Keratinocyte (primary cell): ENCODE measurements around the gene LRRC39. TPM values are rescaled to one million over a fixed set of nuclear protein-coding genes. Genes with fewer than 3 reads are reported as not detected.

ENCODE experiments used
- DNase-seq: peaks from one replicate; pipeline ENCODE4 v3.0.0-alpha.2; 2011; ENCODE audit warnings: low read depth, missing footprints, low spot score
- FAIRE-seq: peaks from 2 replicates; lab custom pipeline; 2011; peaks lifted over from hg19 to GRCh38; lab: Jason Lieb, UNC
- H2AFZ ChIP-seq: 2 replicates; pipeline ENCODE4 v1.6.0; 2012; ENCODE audit warnings: low read length, control low read depth, inconsistent platforms; ENCODE audit not compliant: control insufficient read depth
- H3K27ac ChIP-seq: 2 replicates; pipeline ENCODE4 v1.5.1; 2011; ENCODE audit warnings: low read length; ENCODE audit not compliant: control insufficient read depth, insufficient read depth
- H3K27me3 ChIP-seq: 3 replicates; pipeline ENCODE4 v1.6.0; 2011; ENCODE audit warnings: low read length; ENCODE audit not compliant: control insufficient read depth, insufficient read depth; ENCODE audit errors: extremely low read depth
- H3K36me3 ChIP-seq, 2 experiments: 2 replicates in 1 of 2; 3 replicates in 1 of 2; pipeline ENCODE4 v1.5.1; 2011; ENCODE audit warnings: low read length in 2 of 2, mild to moderate bottlenecking in 1 of 2; ENCODE audit not compliant: control insufficient read depth in 2 of 2, insufficient read depth in 2 of 2; ENCODE audit errors: extremely low read depth in 1 of 2
- H3K4me1 ChIP-seq: 3 replicates; pipeline ENCODE4 v1.5.1; 2011; ENCODE audit warnings: low read length; ENCODE audit not compliant: control insufficient read depth, insufficient read depth; ENCODE audit errors: extremely low read depth
- H3K4me2 ChIP-seq: 3 replicates; pipeline ENCODE4 v1.6.0; 2011; ENCODE audit warnings: low read depth, low read length; ENCODE audit not compliant: control insufficient read depth, insufficient read depth; ENCODE audit errors: extremely low read depth
- H3K4me3 ChIP-seq, 3 experiments: fragments of 200-600 bp in 1 of 3; sonication (generic) in 1 of 3; 2 replicates in 2 of 3; 3 replicates in 1 of 3; pipeline ENCODE4 v1.5.1; 2011 to 2016; ENCODE audit warnings: low read length in 3 of 3, mild to moderate bottlenecking in 3 of 3, control low read depth in 2 of 3, inconsistent platforms in 1 of 3, low read depth in 1 of 3, mixed read lengths in 1 of 3, mixed run types in 1 of 3, moderate library complexity in 1 of 3; ENCODE audit not compliant: control insufficient read depth in 2 of 3, insufficient read depth in 2 of 3; ENCODE audit errors: extremely low read depth in 1 of 3
- H3K79me2 ChIP-seq: 2 replicates; pipeline ENCODE4 v1.6.0; 2012; ENCODE audit warnings: low read length; ENCODE audit not compliant: control insufficient read depth, insufficient read depth
- H3K9ac ChIP-seq: 3 replicates; pipeline ENCODE4 v1.6.0; 2011; ENCODE audit warnings: low read length; ENCODE audit not compliant: control insufficient read depth, insufficient read depth; ENCODE audit errors: extremely low read depth
- H3K9me1 ChIP-seq: 3 replicates; pipeline ENCODE4 v1.6.0; 2011; ENCODE audit warnings: low read length; ENCODE audit not compliant: control insufficient read depth, insufficient read depth; ENCODE audit errors: extremely low read depth
- H3K9me3 ChIP-seq: 2 replicates; pipeline ENCODE4 v1.5.1; 2012; ENCODE audit warnings: low read depth, low read length; ENCODE audit not compliant: control insufficient read depth
- H4K20me1 ChIP-seq: 3 replicates; pipeline ENCODE4 v1.6.0; 2011; ENCODE audit warnings: low read length; ENCODE audit not compliant: control insufficient read depth, insufficient read depth; ENCODE audit errors: extremely low read depth
- EZH2 ChIP-seq: IDR thresholded peaks from one replicate; pipeline ENCODE4 v1.6.1; 2012; ENCODE audit warnings: inconsistent platforms, mild to moderate bottlenecking, low read length, moderate library complexity
- dilution Hi-C: fragments of 300-500 bp; cut with MboI; formaldehyde crosslinking; loops from one replicate; pipeline ENCODE4 v1.7.0; 2020; ENCODE audit warnings: low sequenced_read_pairs; ENCODE audit not compliant: extremely low pct_ligation_motif_present
- polyA plus RNA-seq, 5 experiments: library from polyadenylated mRNA; depleted of rRNA in 3 of 5; stranded (reverse) in 3 of 5; stranded (forward) in 1 of 5; unstranded in 1 of 5; fragments of >200 nt; gene quantifications; 1 replicate in 1 of 5; 2 replicates in 3 of 5; 3 replicates in 1 of 5; pipeline versions ENCODE4 v1.2.1 to v1.2.3, GENCODE V29; 2011 to 2012; ENCODE audit warnings: missing spikeins in 2 of 5, low read depth in 1 of 5, low replicate concordance in 1 of 5
- TF ChIP-seq, protein P1 (sequence below), 3 experiments: IDR thresholded peaks in 1 of 3; conservative IDR thresholded peaks in 1 of 3; optimal IDR thresholded peaks in 1 of 3; 2 replicates in 2 of 3; 3 replicates in 1 of 3; pipeline versions ENCODE3 to v1.5.1; 2011; ENCODE audit warnings: low read length in 3 of 3, mild to moderate bottlenecking in 3 of 3, moderate library complexity in 2 of 3, control low read depth in 1 of 3, inconsistent platforms in 1 of 3; ENCODE audit not compliant: insufficient read depth in 2 of 3; ENCODE audit errors: extremely low read depth in 1 of 3

The LRRC39 gene
- polyA plus RNA-seq, 1 donor (not counting 4 experiments of a cell fraction or from before 2014, with no cell fraction given): 0.88 TPM

GRCh38 chr1:100217834-100218233, 39.8 kb upstream of the LRRC39 start:
- no peak overlapping the region for H2AFZ ChIP-seq
- H3K36me3 ChIP-seq: peaks cover 4 to 6% of the 10 kb centered on the region in 2 experiments
- H3K9ac ChIP-seq: no peak overlapping the region
- no peaks in the 10 kb centered on the region for H3K79me2 ChIP-seq
- no peak overlapping the region for H3K4me3 ChIP-seq
- H3K4me1 ChIP-seq: no peaks in the 10 kb centered on the region
- H3K4me2 ChIP-seq: no peak overlapping the region
- no peaks in the 10 kb centered on the region for H4K20me1 ChIP-seq
- H3K9me3 ChIP-seq: no peaks in the 10 kb centered on the region
- dilution Hi-C loops: no loop called here
- no peaks in the 10 kb centered on the region for H3K9me1 ChIP-seq
- no peak overlapping the region for H3K27ac ChIP-seq
- no peak for TF ChIP-seq EZH2
- TF ChIP-seq, protein P1, sequence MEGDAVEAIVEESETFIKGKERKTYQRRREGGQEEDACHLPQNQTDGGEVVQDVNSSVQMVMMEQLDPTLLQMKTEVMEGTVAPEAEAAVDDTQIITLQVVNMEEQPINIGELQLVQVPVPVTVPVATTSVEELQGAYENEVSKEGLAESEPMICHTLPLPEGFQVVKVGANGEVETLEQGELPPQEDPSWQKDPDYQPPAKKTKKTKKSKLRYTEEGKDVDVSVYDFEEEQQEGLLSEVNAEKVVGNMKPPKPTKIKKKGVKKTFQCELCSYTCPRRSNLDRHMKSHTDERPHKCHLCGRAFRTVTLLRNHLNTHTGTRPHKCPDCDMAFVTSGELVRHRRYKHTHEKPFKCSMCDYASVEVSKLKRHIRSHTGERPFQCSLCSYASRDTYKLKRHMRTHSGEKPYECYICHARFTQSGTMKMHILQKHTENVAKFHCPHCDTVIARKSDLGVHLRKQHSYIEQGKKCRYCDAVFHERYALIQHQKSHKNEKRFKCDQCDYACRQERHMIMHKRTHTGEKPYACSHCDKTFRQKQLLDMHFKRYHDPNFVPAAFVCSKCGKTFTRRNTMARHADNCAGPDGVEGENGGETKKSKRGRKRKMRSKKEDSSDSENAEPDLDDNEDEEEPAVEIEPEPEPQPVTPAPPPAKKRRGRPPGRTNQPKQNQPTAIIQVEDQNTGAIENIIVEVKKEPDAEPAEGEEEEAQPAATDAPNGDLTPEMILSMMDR (optimal IDR thresholded peaks at IDR 0.05 in 1 of 3, IDR thresholded peaks at IDR 0.05 in 1 of 3, conservative IDR thresholded peaks at IDR 0.05 in 1 of 3; ENCODE audit: extremely low read depth in 1 of 3, insufficient read depth in 2 of 3, low read length in 3 of 3): no peak
- FAIRE-seq (no peak), DNase-seq (no peak)
- H3K27me3 ChIP-seq: no peaks in the 10 kb centered on the region

DNA sequence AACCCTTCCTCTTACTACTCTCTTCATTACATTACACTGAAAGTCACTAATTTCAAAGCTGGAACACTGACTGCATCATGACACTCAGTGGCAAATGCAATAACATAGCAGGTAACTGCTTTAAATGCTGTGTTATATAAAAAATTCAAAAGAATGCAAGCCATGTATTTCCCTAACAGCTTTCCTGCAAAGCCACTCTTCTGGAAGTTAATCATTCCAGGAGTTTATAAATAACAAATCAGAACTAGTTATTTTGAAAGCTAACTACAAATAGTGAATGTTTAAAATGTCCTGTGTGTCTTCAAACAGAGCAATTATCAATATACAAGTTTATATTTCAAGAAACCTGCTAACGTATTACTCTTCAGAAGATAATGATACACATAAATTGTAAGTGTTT, 37.0 kb upstream of the LRRC39 start:
- Histone ChIP-seq H3K9me3 (no peaks in the 10 kb centered on the region), H3K79me2 (no peaks in the 10 kb centered on the region), H3K4me3 (no peak overlapping the region), H4K20me1 (no peaks in the 10 kb centered on the region), H3K9ac (no peak overlapping the region), H3K4me2 (no peak overlapping the region), H3K27ac (no peak overlapping the region), H2AFZ (no peak overlapping the region), H3K27me3 (no peaks in the 10 kb centered on the region), H3K36me3 (peaks cover 4 to 8% of the 10 kb centered on the region in 2 experiments), H3K4me1 (no peaks in the 10 kb centered on the region), H3K9me1 (no peaks in the 10 kb centered on the region)
- dilution Hi-C loops: no loop called here
- no peak for DNase-seq
- no peak for TF ChIP-seq EZH2
- FAIRE-seq: no peak

- no peak for FAIRE-seq
- DNase-seq: no peak
- H2AFZ ChIP-seq: no peak overlapping the region
These were observed 35.1 kb upstream of the LRRC39 start for GRCh38 chr1:100213141-100213540.

More at GRCh38 chr1:100213141-100213540, 35.1 kb upstream of the LRRC39 start:
- no peaks in the 10 kb centered on the region for H4K20me1 ChIP-seq
- H3K36me3 ChIP-seq: peaks cover 4 to 8% of the 10 kb centered on the region in 2 experiments
- no peaks in the 10 kb centered on the region for H3K79me2 ChIP-seq
- no peaks in the 10 kb centered on the region for H3K9me3 ChIP-seq
- no peak overlapping the region for H3K4me2 ChIP-seq
- H3K27ac ChIP-seq: no peak overlapping the region
- H3K4me1 ChIP-seq: no peaks in the 10 kb centered on the region
- no peak overlapping the region for H3K4me3 ChIP-seq
- dilution Hi-C loops: no loop called here
- no peak overlapping the region for H3K9ac ChIP-seq
- TF ChIP-seq, protein P1 (optimal IDR thresholded peaks at IDR 0.05 in 1 of 3, IDR thresholded peaks at IDR 0.05 in 1 of 3, conservative IDR thresholded peaks at IDR 0.05 in 1 of 3; ENCODE audit: extremely low read depth in 1 of 3, insufficient read depth in 2 of 3, low read length in 3 of 3): no peak
- no peak for TF ChIP-seq EZH2
- no peaks in the 10 kb centered on the region for H3K9me1 ChIP-seq
- no peaks in the 10 kb centered on the region for H3K27me3 ChIP-seq
